HEK293 (cell line): ENCODE results near the gene C1QTNF4.

Experiments used
- YY1 ChIP-seq: fragments of 450-650 bp; formaldehyde crosslinking; IDR thresholded peaks from 2 replicates; pipeline ENCODE4 v1.5.1; 2018; ENCODE audit warnings: missing biosample characterization, missing genetic modification characterization
- ZNF121 ChIP-seq: fragments of 450-650 bp; formaldehyde crosslinking; IDR thresholded peaks from 2 replicates; pipeline ENCODE4 v1.5.1; 2016; ENCODE audit warnings: missing biosample characterization, missing genetic modification characterization
- ZNF174 ChIP-seq: fragments of 450-650 bp; formaldehyde crosslinking; IDR thresholded peaks from 2 replicates; pipeline ENCODE4 v1.5.0; 2017; ENCODE audit warnings: missing biosample characterization, mild to moderate bottlenecking, missing genetic modification characterization
- ZNF747 ChIP-seq: fragments of 450-650 bp; formaldehyde crosslinking; IDR thresholded peaks from 2 replicates; pipeline ENCODE4 v1.5.1; 2016; ENCODE audit warnings: missing biosample characterization, missing genetic modification characterization
- TF ChIP-seq, protein P1 (sequence below): fragments of 450-650 bp; formaldehyde crosslinking; IDR thresholded peaks from 2 replicates; pipeline ENCODE4 v1.5.1; 2016; ENCODE audit warnings: missing biosample characterization, missing genetic modification characterization
- TF ChIP-seq, protein P2 (sequence below): fragments of 450-650 bp; formaldehyde crosslinking; IDR thresholded peaks from 2 replicates; pipeline ENCODE4 v1.5.1; 2016; ENCODE audit warnings: missing biosample characterization, missing genetic modification characterization, low read depth

GRCh38 chr11:47577460-47578041 is 16.7 kb downstream of the C1QTNF4 start:
- TF ChIP-seq, protein P1, sequence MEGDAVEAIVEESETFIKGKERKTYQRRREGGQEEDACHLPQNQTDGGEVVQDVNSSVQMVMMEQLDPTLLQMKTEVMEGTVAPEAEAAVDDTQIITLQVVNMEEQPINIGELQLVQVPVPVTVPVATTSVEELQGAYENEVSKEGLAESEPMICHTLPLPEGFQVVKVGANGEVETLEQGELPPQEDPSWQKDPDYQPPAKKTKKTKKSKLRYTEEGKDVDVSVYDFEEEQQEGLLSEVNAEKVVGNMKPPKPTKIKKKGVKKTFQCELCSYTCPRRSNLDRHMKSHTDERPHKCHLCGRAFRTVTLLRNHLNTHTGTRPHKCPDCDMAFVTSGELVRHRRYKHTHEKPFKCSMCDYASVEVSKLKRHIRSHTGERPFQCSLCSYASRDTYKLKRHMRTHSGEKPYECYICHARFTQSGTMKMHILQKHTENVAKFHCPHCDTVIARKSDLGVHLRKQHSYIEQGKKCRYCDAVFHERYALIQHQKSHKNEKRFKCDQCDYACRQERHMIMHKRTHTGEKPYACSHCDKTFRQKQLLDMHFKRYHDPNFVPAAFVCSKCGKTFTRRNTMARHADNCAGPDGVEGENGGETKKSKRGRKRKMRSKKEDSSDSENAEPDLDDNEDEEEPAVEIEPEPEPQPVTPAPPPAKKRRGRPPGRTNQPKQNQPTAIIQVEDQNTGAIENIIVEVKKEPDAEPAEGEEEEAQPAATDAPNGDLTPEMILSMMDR = no peak
- TF ChIP-seq, protein P2, sequence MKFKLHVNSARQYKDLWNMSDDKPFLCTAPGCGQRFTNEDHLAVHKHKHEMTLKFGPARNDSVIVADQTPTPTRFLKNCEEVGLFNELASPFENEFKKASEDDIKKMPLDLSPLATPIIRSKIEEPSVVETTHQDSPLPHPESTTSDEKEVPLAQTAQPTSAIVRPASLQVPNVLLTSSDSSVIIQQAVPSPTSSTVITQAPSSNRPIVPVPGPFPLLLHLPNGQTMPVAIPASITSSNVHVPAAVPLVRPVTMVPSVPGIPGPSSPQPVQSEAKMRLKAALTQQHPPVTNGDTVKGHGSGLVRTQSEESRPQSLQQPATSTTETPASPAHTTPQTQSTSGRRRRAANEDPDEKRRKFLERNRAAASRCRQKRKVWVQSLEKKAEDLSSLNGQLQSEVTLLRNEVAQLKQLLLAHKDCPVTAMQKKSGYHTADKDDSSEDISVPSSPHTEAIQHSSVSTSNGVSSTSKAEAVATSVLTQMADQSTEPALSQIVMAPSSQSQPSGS = no peak
- TF ChIP-seq YY1 (no peak), ZNF747 (tag by site-specific recombination) (no peak), ZNF174 (tag by site-specific recombination) (no peak), ZNF121 (tag by site-specific recombination) (no peak)
